BLaER1 (cell line): ENCODE measurements around the gene FRRS1L.

ENCODE experiments used
- H3K27ac ChIP-seq: shearing (Covaris generic); formaldehyde crosslinking; 2 replicates; pipeline ENCODE4 v1.8.1; 2022
- H3K27me3 ChIP-seq: shearing (Covaris generic); formaldehyde crosslinking; 2 replicates; pipeline ENCODE4 v1.8.1; 2022
- H3K36me3 ChIP-seq: shearing (Covaris generic); formaldehyde crosslinking; 2 replicates; pipeline ENCODE4 v1.8.1; 2022
- H3K4me1 ChIP-seq: shearing (Covaris generic); formaldehyde crosslinking; 2 replicates; pipeline ENCODE4 v1.8.1; 2022
- H3K4me2 ChIP-seq: shearing (Covaris generic); formaldehyde crosslinking; 2 replicates; pipeline ENCODE4 v1.8.1; 2022
- H3K4me3 ChIP-seq: shearing (Covaris generic); formaldehyde crosslinking; 2 replicates; pipeline ENCODE4 v1.8.1; 2022
- H3K9ac ChIP-seq: shearing (Covaris generic); formaldehyde crosslinking; 2 replicates; pipeline ENCODE4 v1.8.1; 2022
- H3K9me3 ChIP-seq: shearing (Covaris generic); formaldehyde crosslinking; 2 replicates; pipeline ENCODE4 v1.8.1; 2022
- H4K20me1 ChIP-seq: shearing (Covaris generic); formaldehyde crosslinking; 2 replicates; pipeline ENCODE4 v1.8.1; 2022
- Cebpa-rat ChIP-seq: shearing (Covaris generic); IDR thresholded peaks from 2 replicates; pipeline ENCODE4 v1.8.1; 2022

FRRS1L gene

GRCh38 chr9:109176963-109177362 is 9.9 kb upstream of the FRRS1L start:
- H3K9ac ChIP-seq, result no peak overlapping the region
- H3K36me3 ChIP-seq, result no peaks in the 10 kb centered on the region
- H3K4me2 ChIP-seq, result no peak overlapping the region
- no peaks in the 10 kb centered on the region for H3K27me3 ChIP-seq
- no peak overlapping the region for H3K4me3 ChIP-seq
- H4K20me1 ChIP-seq, result no peaks in the 10 kb centered on the region
- TF ChIP-seq Cebpa-rat, result no peak
- H3K27ac ChIP-seq, result no peak overlapping the region
- H3K9me3 ChIP-seq, result no peaks in the 10 kb centered on the region
- peaks cover 4% of the 10 kb centered on the region for H3K4me1 ChIP-seq

- Histone ChIP-seq H3K27me3 (no peaks in the 10 kb centered on the region), H4K20me1 (no peaks in the 10 kb centered on the region), H3K36me3 (no peaks in the 10 kb centered on the region), H3K4me3 (no peak overlapping the region), H3K9me3 (no peaks in the 10 kb centered on the region), H3K4me2 (no peak overlapping the region), H3K27ac (no peak overlapping the region), H3K9ac (no peak overlapping the region), H3K4me1 (peaks cover 8% of the 10 kb centered on the region)
- no peak for TF ChIP-seq Cebpa-rat
These were observed 9.3 kb upstream of the FRRS1L start for GRCh38 chr9:109176386-109176785.

- no peak for TF ChIP-seq Cebpa-rat
- Histone ChIP-seq H3K4me2 (no peak overlapping the region), H3K9ac (no peak overlapping the region), H3K27me3 (no peaks in the 10 kb centered on the region), H4K20me1 (no peaks in the 10 kb centered on the region), H3K4me3 (no peak overlapping the region), H3K27ac (no peak overlapping the region), H3K4me1 (peaks cover 8% of the 10 kb centered on the region), H3K9me3 (no peaks in the 10 kb centered on the region), H3K36me3 (no peaks in the 10 kb centered on the region)
These were observed 5.9 kb upstream of the FRRS1L start for GRCh38 chr9:109172935-109173334.

GRCh38 chr9:109171926-109172325 is 4.9 kb upstream of the FRRS1L start:
- H3K27me3 ChIP-seq, result no peaks in the 10 kb centered on the region
- no peak overlapping the region for H3K4me3 ChIP-seq
- H4K20me1 ChIP-seq, result no peaks in the 10 kb centered on the region
- no peak overlapping the region for H3K9ac ChIP-seq
- no peak overlapping the region for H3K27ac ChIP-seq
- no peak for TF ChIP-seq Cebpa-rat
- H3K36me3 ChIP-seq, result no peaks in the 10 kb centered on the region
- 0 out of 2 replicates have a peak, but pooled peaks cover 7% of the 10 kb centered on the region for H3K9me3 ChIP-seq
- peaks cover 8% of the 10 kb centered on the region for H3K4me1 ChIP-seq
- H3K4me2 ChIP-seq, result peak overlapping the region; percentile 36

- no peak for TF ChIP-seq Cebpa-rat
- no peak overlapping the region for H3K4me3 ChIP-seq
- H3K4me1 ChIP-seq, result peaks cover 18% of the 10 kb centered on the region
- no peak overlapping the region for H3K9ac ChIP-seq
- H3K27ac ChIP-seq, result no peak overlapping the region
- no peaks in the 10 kb centered on the region for H3K27me3 ChIP-seq
- no peaks in the 10 kb centered on the region for H3K36me3 ChIP-seq
- H3K4me2 ChIP-seq, result no peak overlapping the region
- H4K20me1 ChIP-seq, result no peaks in the 10 kb centered on the region
- 0 out of 2 replicates have a peak, but pooled peaks cover 19% of the 10 kb centered on the region for H3K9me3 ChIP-seq
These were observed 1.1 kb upstream of the FRRS1L start for GRCh38 chr9:109168170-109168569.

- Histone ChIP-seq H3K4me2 (no peak overlapping the region), H3K9ac (no peak overlapping the region), H3K27me3 (no peaks in the 10 kb centered on the region), H3K4me3 (no peak overlapping the region), H3K27ac (no peak overlapping the region), H3K4me1 (peaks cover 18% of the 10 kb centered on the region), H4K20me1 (no peaks in the 10 kb centered on the region), H3K9me3 (0 out of 2 replicates have a peak, but pooled peaks cover 19% of the 10 kb centered on the region), H3K36me3 (no peaks in the 10 kb centered on the region)
- no peak for TF ChIP-seq Cebpa-rat
These were observed 667 bp upstream of the FRRS1L start for GRCh38 chr9:109167716-109168115.

GRCh38 chr9:109166171-109166770 is 778 bp downstream of the FRRS1L start:
- Histone ChIP-seq H3K27ac (no peak overlapping the region), H4K20me1 (no peaks in the 10 kb centered on the region), H3K4me2 (no peak overlapping the region), H3K36me3 (no peaks in the 10 kb centered on the region), H3K9me3 (0 out of 2 replicates have a peak, but pooled peaks cover 19% of the 10 kb centered on the region), H3K27me3 (no peaks in the 10 kb centered on the region), H3K4me1 (peaks cover 19% of the 10 kb centered on the region), H3K4me3 (no peak overlapping the region), H3K9ac (no peak overlapping the region)
- no peak for TF ChIP-seq Cebpa-rat

- Histone ChIP-seq H3K27me3 (no peaks in the 10 kb centered on the region), H4K20me1 (no peaks in the 10 kb centered on the region), H3K27ac (no peak overlapping the region), H3K9me3 (0 out of 2 replicates have a peak, but pooled peaks cover 19% of the 10 kb centered on the region), H3K36me3 (no peaks in the 10 kb centered on the region), H3K4me3 (no peak overlapping the region), H3K4me1 (peaks cover 31% of the 10 kb centered on the region), H3K4me2 (peak overlapping the region; percentile 17; the same call in 1 of the 2 replicates), H3K9ac (no peak overlapping the region)
- TF ChIP-seq Cebpa-rat, result no peak
These were observed 3.0 kb downstream of the FRRS1L start for GRCh38 chr9:109164042-109164441.

GRCh38 chr9:109163194-109163593 is 3.9 kb downstream of the FRRS1L start:
- no peak overlapping the region for H3K27ac ChIP-seq
- H3K9ac ChIP-seq, result no peak overlapping the region
- TF ChIP-seq Cebpa-rat, result no peak
- 0 out of 2 replicates have a peak, but pooled peaks cover 19% of the 10 kb centered on the region for H3K9me3 ChIP-seq
- no peaks in the 10 kb centered on the region for H4K20me1 ChIP-seq
- no peak overlapping the region for H3K4me2 ChIP-seq
- no peaks in the 10 kb centered on the region for H3K27me3 ChIP-seq
- peaks cover 31% of the 10 kb centered on the region for H3K4me1 ChIP-seq
- no peaks in the 10 kb centered on the region for H3K36me3 ChIP-seq
- no peak overlapping the region for H3K4me3 ChIP-seq

- Histone ChIP-seq H3K4me2 (no peak overlapping the region), H3K9ac (no peak overlapping the region), H3K4me3 (no peak overlapping the region), H3K27ac (no peak overlapping the region), H3K9me3 (0 out of 2 replicates have a peak, but pooled peaks cover 19% of the 10 kb centered on the region), H3K27me3 (no peaks in the 10 kb centered on the region), H3K36me3 (no peaks in the 10 kb centered on the region), H3K4me1 (peaks cover 31% of the 10 kb centered on the region), H4K20me1 (no peaks in the 10 kb centered on the region)
- TF ChIP-seq Cebpa-rat, result no peak
These were observed 4.4 kb downstream of the FRRS1L start for GRCh38 chr9:109162677-109163076.
